Keratinocyte (primary cell): ENCODE data around the gene GTSF1L. TPM values are rescaled to one million over a fixed set of nuclear protein-coding genes. Genes with fewer than 3 reads are reported as not detected.

Experiments
- DNase-seq: peaks from one replicate; pipeline ENCODE4 v3.0.0-alpha.2; 2011; ENCODE audit warnings: low read depth, missing footprints, low spot score
- FAIRE-seq: peaks from 2 replicates; lab custom pipeline; 2011; peaks lifted over from hg19 to GRCh38; lab: Jason Lieb, UNC
- H2AFZ ChIP-seq: 2 replicates; pipeline ENCODE4 v1.6.0; 2012; ENCODE audit warnings: low read length, control low read depth, inconsistent platforms; ENCODE audit not compliant: control insufficient read depth
- H3K27ac ChIP-seq: 2 replicates; pipeline ENCODE4 v1.5.1; 2011; ENCODE audit warnings: low read length; ENCODE audit not compliant: control insufficient read depth, insufficient read depth
- H3K27me3 ChIP-seq: 3 replicates; pipeline ENCODE4 v1.6.0; 2011; ENCODE audit warnings: low read length; ENCODE audit not compliant: control insufficient read depth, insufficient read depth; ENCODE audit errors: extremely low read depth
- H3K36me3 ChIP-seq, 2 experiments: 2 replicates in 1 of 2; 3 replicates in 1 of 2; pipeline ENCODE4 v1.5.1; 2011; ENCODE audit warnings: low read length in 2 of 2, mild to moderate bottlenecking in 1 of 2; ENCODE audit not compliant: control insufficient read depth in 2 of 2, insufficient read depth in 2 of 2; ENCODE audit errors: extremely low read depth in 1 of 2
- H3K4me1 ChIP-seq: 3 replicates; pipeline ENCODE4 v1.5.1; 2011; ENCODE audit warnings: low read length; ENCODE audit not compliant: control insufficient read depth, insufficient read depth; ENCODE audit errors: extremely low read depth
- H3K4me2 ChIP-seq: 3 replicates; pipeline ENCODE4 v1.6.0; 2011; ENCODE audit warnings: low read depth, low read length; ENCODE audit not compliant: control insufficient read depth, insufficient read depth; ENCODE audit errors: extremely low read depth
- H3K4me3 ChIP-seq, 3 experiments: fragments of 200-600 bp in 1 of 3; sonication (generic) in 1 of 3; 2 replicates in 2 of 3; 3 replicates in 1 of 3; pipeline ENCODE4 v1.5.1; 2011 to 2016; ENCODE audit warnings: low read length in 3 of 3, mild to moderate bottlenecking in 3 of 3, control low read depth in 2 of 3, inconsistent platforms in 1 of 3, low read depth in 1 of 3, mixed read lengths in 1 of 3, mixed run types in 1 of 3, moderate library complexity in 1 of 3; ENCODE audit not compliant: control insufficient read depth in 2 of 3, insufficient read depth in 2 of 3; ENCODE audit errors: extremely low read depth in 1 of 3
- H3K79me2 ChIP-seq: 2 replicates; pipeline ENCODE4 v1.6.0; 2012; ENCODE audit warnings: low read length; ENCODE audit not compliant: control insufficient read depth, insufficient read depth
- H3K9ac ChIP-seq: 3 replicates; pipeline ENCODE4 v1.6.0; 2011; ENCODE audit warnings: low read length; ENCODE audit not compliant: control insufficient read depth, insufficient read depth; ENCODE audit errors: extremely low read depth
- H3K9me1 ChIP-seq: 3 replicates; pipeline ENCODE4 v1.6.0; 2011; ENCODE audit warnings: low read length; ENCODE audit not compliant: control insufficient read depth, insufficient read depth; ENCODE audit errors: extremely low read depth
- H3K9me3 ChIP-seq: 2 replicates; pipeline ENCODE4 v1.5.1; 2012; ENCODE audit warnings: low read depth, low read length; ENCODE audit not compliant: control insufficient read depth
- H4K20me1 ChIP-seq: 3 replicates; pipeline ENCODE4 v1.6.0; 2011; ENCODE audit warnings: low read length; ENCODE audit not compliant: control insufficient read depth, insufficient read depth; ENCODE audit errors: extremely low read depth
- EZH2 ChIP-seq: IDR thresholded peaks from one replicate; pipeline ENCODE4 v1.6.1; 2012; ENCODE audit warnings: inconsistent platforms, mild to moderate bottlenecking, low read length, moderate library complexity
- dilution Hi-C: fragments of 300-500 bp; cut with MboI; formaldehyde crosslinking; loops from one replicate; pipeline ENCODE4 v1.7.0; 2020; ENCODE audit warnings: low sequenced_read_pairs; ENCODE audit not compliant: extremely low pct_ligation_motif_present
- polyA plus RNA-seq, 5 experiments: library from polyadenylated mRNA; depleted of rRNA in 3 of 5; stranded (reverse) in 3 of 5; stranded (forward) in 1 of 5; unstranded in 1 of 5; fragments of >200 nt; gene quantifications; 1 replicate in 1 of 5; 2 replicates in 3 of 5; 3 replicates in 1 of 5; pipeline versions ENCODE4 v1.2.1 to v1.2.3, GENCODE V29; 2011 to 2012; ENCODE audit warnings: missing spikeins in 2 of 5, low read depth in 1 of 5, low replicate concordance in 1 of 5
- TF ChIP-seq, protein P1 (sequence below), 3 experiments: IDR thresholded peaks in 1 of 3; conservative IDR thresholded peaks in 1 of 3; optimal IDR thresholded peaks in 1 of 3; 2 replicates in 2 of 3; 3 replicates in 1 of 3; pipeline versions ENCODE3 to v1.5.1; 2011; ENCODE audit warnings: low read length in 3 of 3, mild to moderate bottlenecking in 3 of 3, moderate library complexity in 2 of 3, control low read depth in 1 of 3, inconsistent platforms in 1 of 3; ENCODE audit not compliant: insufficient read depth in 2 of 3; ENCODE audit errors: extremely low read depth in 1 of 3

GTSF1L gene
- polyA plus RNA-seq, 1 donor (not counting 4 experiments of a cell fraction or from before 2014, with no cell fraction given): not detected

DNA sequence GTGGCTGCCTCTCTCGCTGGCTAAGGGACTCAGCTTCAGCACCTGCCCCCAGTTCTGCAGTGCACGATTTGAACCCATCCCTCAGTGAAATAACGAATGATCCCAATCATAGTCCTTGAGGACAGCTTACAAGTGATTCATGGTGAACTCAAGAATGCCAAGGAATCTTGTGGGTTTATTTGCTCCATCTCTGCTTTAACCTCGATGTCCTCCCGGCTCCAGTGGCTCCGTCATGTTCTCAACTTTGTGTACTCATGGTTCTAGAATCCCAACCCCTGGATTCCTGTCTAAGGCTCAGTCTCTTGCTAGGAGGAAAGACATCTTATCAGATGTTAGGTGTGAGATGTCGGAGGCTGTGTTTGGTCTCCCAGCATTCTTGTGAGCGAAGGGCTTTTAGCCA is 29.0 kb upstream of the GTSF1L start:
- no peaks in the 10 kb centered on the region for H3K27me3 ChIP-seq
- no peak overlapping the region for H3K27ac ChIP-seq
- H3K9ac ChIP-seq: no peak overlapping the region
- H3K79me2 ChIP-seq: no peaks in the 10 kb centered on the region
- H3K4me2 ChIP-seq: no peak overlapping the region
- TF ChIP-seq, protein P1, sequence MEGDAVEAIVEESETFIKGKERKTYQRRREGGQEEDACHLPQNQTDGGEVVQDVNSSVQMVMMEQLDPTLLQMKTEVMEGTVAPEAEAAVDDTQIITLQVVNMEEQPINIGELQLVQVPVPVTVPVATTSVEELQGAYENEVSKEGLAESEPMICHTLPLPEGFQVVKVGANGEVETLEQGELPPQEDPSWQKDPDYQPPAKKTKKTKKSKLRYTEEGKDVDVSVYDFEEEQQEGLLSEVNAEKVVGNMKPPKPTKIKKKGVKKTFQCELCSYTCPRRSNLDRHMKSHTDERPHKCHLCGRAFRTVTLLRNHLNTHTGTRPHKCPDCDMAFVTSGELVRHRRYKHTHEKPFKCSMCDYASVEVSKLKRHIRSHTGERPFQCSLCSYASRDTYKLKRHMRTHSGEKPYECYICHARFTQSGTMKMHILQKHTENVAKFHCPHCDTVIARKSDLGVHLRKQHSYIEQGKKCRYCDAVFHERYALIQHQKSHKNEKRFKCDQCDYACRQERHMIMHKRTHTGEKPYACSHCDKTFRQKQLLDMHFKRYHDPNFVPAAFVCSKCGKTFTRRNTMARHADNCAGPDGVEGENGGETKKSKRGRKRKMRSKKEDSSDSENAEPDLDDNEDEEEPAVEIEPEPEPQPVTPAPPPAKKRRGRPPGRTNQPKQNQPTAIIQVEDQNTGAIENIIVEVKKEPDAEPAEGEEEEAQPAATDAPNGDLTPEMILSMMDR (optimal IDR thresholded peaks at IDR 0.05 in 1 of 3, IDR thresholded peaks at IDR 0.05 in 1 of 3, conservative IDR thresholded peaks at IDR 0.05 in 1 of 3; ENCODE audit: extremely low read depth in 1 of 3, insufficient read depth in 2 of 3, low read length in 3 of 3): no peak
- TF ChIP-seq EZH2: no peak
- no peak for DNase-seq
- H3K4me3 ChIP-seq: no peak overlapping the region
- H3K9me3 ChIP-seq: no peaks in the 10 kb centered on the region
- no peaks in the 10 kb centered on the region for H4K20me1 ChIP-seq
- no peak overlapping the region for H2AFZ ChIP-seq
- dilution Hi-C loops: no loop called here
- H3K9me1 ChIP-seq: no peaks in the 10 kb centered on the region
- FAIRE-seq: no peak
- H3K36me3 ChIP-seq: no peaks in the 10 kb centered on the region
- peaks cover 5% of the 10 kb centered on the region for H3K4me1 ChIP-seq

GRCh38 chr20:43755390-43755789 is 28.6 kb upstream of the GTSF1L start:
- no peak overlapping the region for H3K4me2 ChIP-seq
- FAIRE-seq: no peak
- H3K27me3 ChIP-seq: no peaks in the 10 kb centered on the region
- H3K36me3 ChIP-seq: no peaks in the 10 kb centered on the region
- dilution Hi-C loops: no loop called here
- H3K4me3 ChIP-seq: no peak overlapping the region
- no peak overlapping the region for H3K27ac ChIP-seq
- H3K9ac ChIP-seq: no peak overlapping the region
- peaks cover 7% of the 10 kb centered on the region for H3K4me1 ChIP-seq
- H2AFZ ChIP-seq: no peak overlapping the region
- H3K79me2 ChIP-seq: no peaks in the 10 kb centered on the region
- TF ChIP-seq, protein P1 (optimal IDR thresholded peaks at IDR 0.05 in 1 of 3, IDR thresholded peaks at IDR 0.05 in 1 of 3, conservative IDR thresholded peaks at IDR 0.05 in 1 of 3; ENCODE audit: extremely low read depth in 1 of 3, insufficient read depth in 2 of 3, low read length in 3 of 3): no peak
- no peak for TF ChIP-seq EZH2
- no peaks in the 10 kb centered on the region for H4K20me1 ChIP-seq
- no peaks in the 10 kb centered on the region for H3K9me3 ChIP-seq
- DNase-seq: no peak
- no peaks in the 10 kb centered on the region for H3K9me1 ChIP-seq
